ENCODE data around the gene ACSL4. TPM values are rescaled to one million over a fixed set of nuclear protein-coding genes. Genes with fewer than 3 reads are reported as not detected.

Gene ACSL4
- total and polyA plus RNA-seq, 9 of the 15 experiments (the other 6 are each of a cell fraction or from before 2014, with no cell fraction given), result 9.8 to 35.1 (median 25.5) TPM

DNA sequence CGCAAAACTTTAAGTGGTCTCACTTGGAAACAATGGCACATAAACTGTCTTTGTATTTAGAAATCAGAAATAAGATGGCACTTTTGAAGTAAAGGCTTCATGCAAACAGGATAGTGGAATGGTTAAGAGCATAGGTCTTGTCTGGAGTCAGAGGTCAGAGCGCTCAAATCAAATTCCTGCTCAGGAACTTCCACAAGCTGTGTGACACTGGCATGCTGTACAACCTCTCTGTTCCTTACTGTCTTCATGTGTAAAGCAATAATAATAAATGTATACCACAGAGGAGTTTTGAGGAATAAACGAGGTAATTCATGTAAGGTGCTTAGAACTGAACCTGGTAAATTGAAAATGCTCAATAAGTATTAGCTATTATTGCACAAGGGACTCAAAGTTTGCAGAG is 43.4 kb upstream of the ACSL4 start:
- intact Hi-C loops (cut with micrococcal nuclease), result no loop called here
- 66% methylated on average over 3 of the region's 3 CpGs for WGBS (ENCODE audit: insufficient coverage, low coverage, missing lambda C conversion rate)
- H3K9ac ChIP-seq (ENCODE audit: insufficient read depth in 1 of 2, low read depth in 2 of 2, low read length in 2 of 2), result no peak overlapping the region
- no peaks in the 10 kb centered on the region for H4K20me1 ChIP-seq (replicated peaks; ENCODE audit: control insufficient read depth, insufficient read depth, low read length)
- H3K9me1 ChIP-seq (ENCODE audit: control insufficient read depth, insufficient read depth, low read length), result peaks cover 2% of the 10 kb centered on the region
- H2AFZ ChIP-seq (ENCODE audit: low read depth, low read length), result no peak overlapping the region
- no peaks in the 10 kb centered on the region for H3K36me3 ChIP-seq (ENCODE audit: control insufficient read depth, insufficient read depth, low read length)
- H3K4me2 ChIP-seq (ENCODE audit: insufficient read depth, low read length), result no peak overlapping the region
- peaks cover 0 to 25% of the 10 kb centered on the region in 2 experiments; a peak in 4 of 5 replicates for H3K4me1 ChIP-seq (replicated peaks in 1 of 2; ENCODE audit: control insufficient read depth in 2 of 2, insufficient read depth in 2 of 2, low read length in 2 of 2)
- ChIA-PET POLR2A (no interaction called here), CTCF (ENCODE audit: low intra/inter-chr PET ratio) (no interaction called here)
- H3K79me2 ChIP-seq (ENCODE audit: control insufficient read depth, insufficient read depth, low read length), result no peaks in the 10 kb centered on the region
- in situ Hi-C loops (cut with MboI), result no loop called here
- H3K27ac ChIP-seq (ENCODE audit: extremely low read depth, low read depth, low read length), result no peak overlapping the region
- no peaks in the 10 kb centered on the region for H3K9me3 ChIP-seq (replicated peaks; ENCODE audit: control insufficient read depth, insufficient read depth, low read depth, low read length)
- no peak for FAIRE-seq
- H3K27me3 ChIP-seq (ENCODE audit: control insufficient read depth in 2 of 2, insufficient read depth in 2 of 2, low read length in 2 of 2), result no peaks in the 10 kb centered on the region
- BruUV-seq (replicated peaks), result no TSS peak
- ATAC-seq, result no peak
- H3K4me3 ChIP-seq, result no peak overlapping the region
- no peak for DNase-seq (ENCODE audit: extremely low read depth in 1 of 4, low spot score in 3 of 4)
- peak; percentile 63 for TF ChIP-seq ZFP36 (IDR thresholded peaks at IDR 0.05; ENCODE audit: low read depth, low read length, partially characterized antibody)
- TF ChIP-seq FOXP1 (CRISPR knock-in tag; IDR thresholded peaks at IDR 0.05), result no peak
- TF ChIP-seq ETV6 (IDR thresholded peaks at IDR 0.05; ENCODE audit: borderline replicate concordance in 1 of 2, low read depth in 2 of 2, low read length in 1 of 2), result no peak
- no peak for TF ChIP-seq ETV6 (CRISPR knock-in tag; IDR thresholded peaks at IDR 0.05; ENCODE audit: borderline replicate concordance)
- no peak for TF ChIP-seq LEF1 (IDR thresholded peaks at IDR 0.05)
- TF ChIP-seq RCOR1 (IDR thresholded peaks at IDR 0.05; ENCODE audit: borderline replicate concordance in 1 of 2, low read depth in 2 of 2, low read length in 2 of 2), result 0 out of 4 replicates have a peak, but pooled peaks of 1 of the 2 experiments have one; percentile 14
- TF ChIP-seq, protein P1, sequence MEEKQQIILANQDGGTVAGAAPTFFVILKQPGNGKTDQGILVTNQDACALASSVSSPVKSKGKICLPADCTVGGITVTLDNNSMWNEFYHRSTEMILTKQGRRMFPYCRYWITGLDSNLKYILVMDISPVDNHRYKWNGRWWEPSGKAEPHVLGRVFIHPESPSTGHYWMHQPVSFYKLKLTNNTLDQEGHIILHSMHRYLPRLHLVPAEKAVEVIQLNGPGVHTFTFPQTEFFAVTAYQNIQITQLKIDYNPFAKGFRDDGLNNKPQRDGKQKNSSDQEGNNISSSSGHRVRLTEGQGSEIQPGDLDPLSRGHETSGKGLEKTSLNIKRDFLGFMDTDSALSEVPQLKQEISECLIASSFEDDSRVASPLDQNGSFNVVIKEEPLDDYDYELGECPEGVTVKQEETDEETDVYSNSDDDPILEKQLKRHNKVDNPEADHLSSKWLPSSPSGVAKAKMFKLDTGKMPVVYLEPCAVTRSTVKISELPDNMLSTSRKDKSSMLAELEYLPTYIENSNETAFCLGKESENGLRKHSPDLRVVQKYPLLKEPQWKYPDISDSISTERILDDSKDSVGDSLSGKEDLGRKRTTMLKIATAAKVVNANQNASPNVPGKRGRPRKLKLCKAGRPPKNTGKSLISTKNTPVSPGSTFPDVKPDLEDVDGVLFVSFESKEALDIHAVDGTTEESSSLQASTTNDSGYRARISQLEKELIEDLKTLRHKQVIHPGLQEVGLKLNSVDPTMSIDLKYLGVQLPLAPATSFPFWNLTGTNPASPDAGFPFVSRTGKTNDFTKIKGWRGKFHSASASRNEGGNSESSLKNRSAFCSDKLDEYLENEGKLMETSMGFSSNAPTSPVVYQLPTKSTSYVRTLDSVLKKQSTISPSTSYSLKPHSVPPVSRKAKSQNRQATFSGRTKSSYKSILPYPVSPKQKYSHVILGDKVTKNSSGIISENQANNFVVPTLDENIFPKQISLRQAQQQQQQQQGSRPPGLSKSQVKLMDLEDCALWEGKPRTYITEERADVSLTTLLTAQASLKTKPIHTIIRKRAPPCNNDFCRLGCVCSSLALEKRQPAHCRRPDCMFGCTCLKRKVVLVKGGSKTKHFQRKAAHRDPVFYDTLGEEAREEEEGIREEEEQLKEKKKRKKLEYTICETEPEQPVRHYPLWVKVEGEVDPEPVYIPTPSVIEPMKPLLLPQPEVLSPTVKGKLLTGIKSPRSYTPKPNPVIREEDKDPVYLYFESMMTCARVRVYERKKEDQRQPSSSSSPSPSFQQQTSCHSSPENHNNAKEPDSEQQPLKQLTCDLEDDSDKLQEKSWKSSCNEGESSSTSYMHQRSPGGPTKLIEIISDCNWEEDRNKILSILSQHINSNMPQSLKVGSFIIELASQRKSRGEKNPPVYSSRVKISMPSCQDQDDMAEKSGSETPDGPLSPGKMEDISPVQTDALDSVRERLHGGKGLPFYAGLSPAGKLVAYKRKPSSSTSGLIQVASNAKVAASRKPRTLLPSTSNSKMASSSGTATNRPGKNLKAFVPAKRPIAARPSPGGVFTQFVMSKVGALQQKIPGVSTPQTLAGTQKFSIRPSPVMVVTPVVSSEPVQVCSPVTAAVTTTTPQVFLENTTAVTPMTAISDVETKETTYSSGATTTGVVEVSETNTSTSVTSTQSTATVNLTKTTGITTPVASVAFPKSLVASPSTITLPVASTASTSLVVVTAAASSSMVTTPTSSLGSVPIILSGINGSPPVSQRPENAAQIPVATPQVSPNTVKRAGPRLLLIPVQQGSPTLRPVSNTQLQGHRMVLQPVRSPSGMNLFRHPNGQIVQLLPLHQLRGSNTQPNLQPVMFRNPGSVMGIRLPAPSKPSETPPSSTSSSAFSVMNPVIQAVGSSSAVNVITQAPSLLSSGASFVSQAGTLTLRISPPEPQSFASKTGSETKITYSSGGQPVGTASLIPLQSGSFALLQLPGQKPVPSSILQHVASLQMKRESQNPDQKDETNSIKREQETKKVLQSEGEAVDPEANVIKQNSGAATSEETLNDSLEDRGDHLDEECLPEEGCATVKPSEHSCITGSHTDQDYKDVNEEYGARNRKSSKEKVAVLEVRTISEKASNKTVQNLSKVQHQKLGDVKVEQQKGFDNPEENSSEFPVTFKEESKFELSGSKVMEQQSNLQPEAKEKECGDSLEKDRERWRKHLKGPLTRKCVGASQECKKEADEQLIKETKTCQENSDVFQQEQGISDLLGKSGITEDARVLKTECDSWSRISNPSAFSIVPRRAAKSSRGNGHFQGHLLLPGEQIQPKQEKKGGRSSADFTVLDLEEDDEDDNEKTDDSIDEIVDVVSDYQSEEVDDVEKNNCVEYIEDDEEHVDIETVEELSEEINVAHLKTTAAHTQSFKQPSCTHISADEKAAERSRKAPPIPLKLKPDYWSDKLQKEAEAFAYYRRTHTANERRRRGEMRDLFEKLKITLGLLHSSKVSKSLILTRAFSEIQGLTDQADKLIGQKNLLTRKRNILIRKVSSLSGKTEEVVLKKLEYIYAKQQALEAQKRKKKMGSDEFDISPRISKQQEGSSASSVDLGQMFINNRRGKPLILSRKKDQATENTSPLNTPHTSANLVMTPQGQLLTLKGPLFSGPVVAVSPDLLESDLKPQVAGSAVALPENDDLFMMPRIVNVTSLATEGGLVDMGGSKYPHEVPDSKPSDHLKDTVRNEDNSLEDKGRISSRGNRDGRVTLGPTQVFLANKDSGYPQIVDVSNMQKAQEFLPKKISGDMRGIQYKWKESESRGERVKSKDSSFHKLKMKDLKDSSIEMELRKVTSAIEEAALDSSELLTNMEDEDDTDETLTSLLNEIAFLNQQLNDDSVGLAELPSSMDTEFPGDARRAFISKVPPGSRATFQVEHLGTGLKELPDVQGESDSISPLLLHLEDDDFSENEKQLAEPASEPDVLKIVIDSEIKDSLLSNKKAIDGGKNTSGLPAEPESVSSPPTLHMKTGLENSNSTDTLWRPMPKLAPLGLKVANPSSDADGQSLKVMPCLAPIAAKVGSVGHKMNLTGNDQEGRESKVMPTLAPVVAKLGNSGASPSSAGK (IDR thresholded peaks at IDR 0.05), result no peak
- TF ChIP-seq, protein P2, sequence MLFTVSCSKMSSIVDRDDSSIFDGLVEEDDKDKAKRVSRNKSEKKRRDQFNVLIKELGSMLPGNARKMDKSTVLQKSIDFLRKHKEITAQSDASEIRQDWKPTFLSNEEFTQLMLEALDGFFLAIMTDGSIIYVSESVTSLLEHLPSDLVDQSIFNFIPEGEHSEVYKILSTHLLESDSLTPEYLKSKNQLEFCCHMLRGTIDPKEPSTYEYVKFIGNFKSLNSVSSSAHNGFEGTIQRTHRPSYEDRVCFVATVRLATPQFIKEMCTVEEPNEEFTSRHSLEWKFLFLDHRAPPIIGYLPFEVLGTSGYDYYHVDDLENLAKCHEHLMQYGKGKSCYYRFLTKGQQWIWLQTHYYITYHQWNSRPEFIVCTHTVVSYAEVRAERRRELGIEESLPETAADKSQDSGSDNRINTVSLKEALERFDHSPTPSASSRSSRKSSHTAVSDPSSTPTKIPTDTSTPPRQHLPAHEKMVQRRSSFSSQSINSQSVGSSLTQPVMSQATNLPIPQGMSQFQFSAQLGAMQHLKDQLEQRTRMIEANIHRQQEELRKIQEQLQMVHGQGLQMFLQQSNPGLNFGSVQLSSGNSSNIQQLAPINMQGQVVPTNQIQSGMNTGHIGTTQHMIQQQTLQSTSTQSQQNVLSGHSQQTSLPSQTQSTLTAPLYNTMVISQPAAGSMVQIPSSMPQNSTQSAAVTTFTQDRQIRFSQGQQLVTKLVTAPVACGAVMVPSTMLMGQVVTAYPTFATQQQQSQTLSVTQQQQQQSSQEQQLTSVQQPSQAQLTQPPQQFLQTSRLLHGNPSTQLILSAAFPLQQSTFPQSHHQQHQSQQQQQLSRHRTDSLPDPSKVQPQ (CRISPR knock-in tag; IDR thresholded peaks at IDR 0.05; ENCODE audit: borderline replicate concordance), result no peak
- TF ChIP-seq BCOR (IDR thresholded peaks at IDR 0.05), result peak; percentile 63
